Nephron progenitor cell (in vitro differentiated cells): ENCODE measurements around the gene MSL1.
A peak's percentile ranks its signal among the peaks of the same experiment; 100 is the strongest.

ENCODE experiments used
- DNase-seq: peaks from one replicate; pipeline ENCODE4 v3.0.0; 2021
- H3K27ac Mint-ChIP-seq: 2 replicates; pipeline ENCODE4 v1.8.0; 2021; ENCODE audit warnings: mild to moderate bottlenecking, moderate library complexity, mixed read lengths
- H3K27me3 Mint-ChIP-seq: 2 replicates; pipeline ENCODE4 v1.8.0; 2021; ENCODE audit warnings: mild to moderate bottlenecking, low read depth, mixed read lengths; ENCODE audit not compliant: poor library complexity
- H3K36me3 Mint-ChIP-seq: 2 replicates; pipeline ENCODE4 v1.8.0; 2021; ENCODE audit warnings: low read depth, mixed read lengths
- H3K4me1 Mint-ChIP-seq: 2 replicates; pipeline ENCODE4 v1.8.0; 2021; ENCODE audit warnings: mixed read lengths
- H3K4me3 Mint-ChIP-seq: 2 replicates; pipeline ENCODE4 v1.8.0; 2021; ENCODE audit warnings: mild to moderate bottlenecking, moderate library complexity, mixed read lengths
- H3K9me3 Mint-ChIP-seq: 2 replicates; pipeline ENCODE4 v1.8.0; 2021; ENCODE audit warnings: mild to moderate bottlenecking, moderate library complexity, mixed read lengths
- TF ChIP-seq, protein P1 (sequence below): fragments of 200-600 bp; sonication (generic); IDR thresholded peaks from 2 replicates; pipeline ENCODE4 v1.5.0; 2021; ENCODE audit warnings: antibody characterized with exemption

Gene MSL1, protein sequence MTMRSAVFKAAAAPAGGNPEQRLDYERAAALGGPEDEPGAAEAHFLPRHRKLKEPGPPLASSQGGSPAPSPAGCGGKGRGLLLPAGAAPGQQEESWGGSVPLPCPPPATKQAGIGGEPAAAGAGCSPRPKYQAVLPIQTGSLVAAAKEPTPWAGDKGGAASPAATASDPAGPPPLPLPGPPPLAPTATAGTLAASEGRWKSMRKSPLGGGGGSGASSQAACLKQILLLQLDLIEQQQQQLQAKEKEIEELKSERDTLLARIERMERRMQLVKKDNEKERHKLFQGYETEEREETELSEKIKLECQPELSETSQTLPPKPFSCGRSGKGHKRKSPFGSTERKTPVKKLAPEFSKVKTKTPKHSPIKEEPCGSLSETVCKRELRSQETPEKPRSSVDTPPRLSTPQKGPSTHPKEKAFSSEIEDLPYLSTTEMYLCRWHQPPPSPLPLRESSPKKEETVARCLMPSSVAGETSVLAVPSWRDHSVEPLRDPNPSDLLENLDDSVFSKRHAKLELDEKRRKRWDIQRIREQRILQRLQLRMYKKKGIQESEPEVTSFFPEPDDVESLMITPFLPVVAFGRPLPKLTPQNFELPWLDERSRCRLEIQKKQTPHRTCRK

DNA sequence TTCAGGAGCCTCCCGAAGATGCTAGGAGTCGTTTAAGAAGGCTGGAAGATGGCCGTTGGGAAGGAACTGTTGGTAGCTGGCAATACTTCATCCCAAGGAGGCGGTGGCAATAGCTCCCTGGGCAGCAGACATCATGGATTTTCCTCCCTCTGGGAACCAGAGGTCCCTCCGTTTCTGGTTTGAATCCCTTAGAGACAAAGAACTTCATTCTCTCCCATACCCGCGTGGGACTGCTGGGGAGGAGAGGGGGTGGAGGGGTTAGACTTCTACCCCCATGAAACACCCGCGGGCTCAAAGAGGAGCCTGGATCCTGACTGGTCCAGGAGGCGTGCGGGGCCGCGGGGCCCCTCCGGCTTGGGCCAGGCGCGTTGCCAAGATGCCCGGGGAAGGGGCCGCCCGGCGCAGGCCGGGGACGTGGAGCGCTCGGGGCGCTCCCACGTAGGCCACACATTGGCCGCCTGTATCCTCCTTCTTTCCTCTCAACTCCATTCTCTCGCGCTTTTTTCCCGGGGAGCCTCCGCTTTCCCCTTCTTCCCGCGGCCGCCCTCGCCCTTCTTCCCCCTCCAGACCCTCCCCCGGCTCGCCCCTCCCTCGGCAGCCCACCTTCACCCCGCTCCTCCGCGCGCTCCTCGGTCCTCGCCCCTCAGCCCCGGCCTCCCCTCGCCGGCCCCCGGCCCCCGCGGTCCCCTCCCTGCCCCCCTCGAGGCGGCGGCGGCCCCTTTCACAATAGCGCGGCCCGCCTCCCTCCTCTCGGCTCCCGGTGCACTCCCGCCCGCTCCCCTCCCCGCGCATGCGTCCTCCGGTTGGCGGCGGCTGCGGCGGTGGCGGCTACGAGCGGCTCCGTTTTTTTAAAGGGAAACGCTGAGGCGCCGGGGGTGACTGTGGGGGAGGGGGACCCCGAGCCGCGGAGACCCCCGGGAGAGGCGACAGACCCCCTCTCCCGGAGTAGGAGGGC, at the start of gene MSL1:
TSS of gene MSL1 (plus strand) at position 791 of the 955 bp plus-strand sequence. CDS start 642 bp downstream, outside the sequence.
- H3K4me3 Mint-ChIP-seq: peak within 1 kb of the TSS; percentile 99
- peak within 1 kb of the TSS; percentile 98 for H3K27ac Mint-ChIP-seq
- DNase-seq: peak; percentile 92
- no peaks in the 10 kb centered on the region for H3K9me3 Mint-ChIP-seq
- TF ChIP-seq, protein P1, sequence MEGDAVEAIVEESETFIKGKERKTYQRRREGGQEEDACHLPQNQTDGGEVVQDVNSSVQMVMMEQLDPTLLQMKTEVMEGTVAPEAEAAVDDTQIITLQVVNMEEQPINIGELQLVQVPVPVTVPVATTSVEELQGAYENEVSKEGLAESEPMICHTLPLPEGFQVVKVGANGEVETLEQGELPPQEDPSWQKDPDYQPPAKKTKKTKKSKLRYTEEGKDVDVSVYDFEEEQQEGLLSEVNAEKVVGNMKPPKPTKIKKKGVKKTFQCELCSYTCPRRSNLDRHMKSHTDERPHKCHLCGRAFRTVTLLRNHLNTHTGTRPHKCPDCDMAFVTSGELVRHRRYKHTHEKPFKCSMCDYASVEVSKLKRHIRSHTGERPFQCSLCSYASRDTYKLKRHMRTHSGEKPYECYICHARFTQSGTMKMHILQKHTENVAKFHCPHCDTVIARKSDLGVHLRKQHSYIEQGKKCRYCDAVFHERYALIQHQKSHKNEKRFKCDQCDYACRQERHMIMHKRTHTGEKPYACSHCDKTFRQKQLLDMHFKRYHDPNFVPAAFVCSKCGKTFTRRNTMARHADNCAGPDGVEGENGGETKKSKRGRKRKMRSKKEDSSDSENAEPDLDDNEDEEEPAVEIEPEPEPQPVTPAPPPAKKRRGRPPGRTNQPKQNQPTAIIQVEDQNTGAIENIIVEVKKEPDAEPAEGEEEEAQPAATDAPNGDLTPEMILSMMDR: no peak
- H3K4me1 Mint-ChIP-seq: peaks cover 55% of the 10 kb centered on the region
- no peaks in the 10 kb centered on the region for H3K27me3 Mint-ChIP-seq
- peaks cover 21% of the 10 kb centered on the region for H3K36me3 Mint-ChIP-seq

DNA sequence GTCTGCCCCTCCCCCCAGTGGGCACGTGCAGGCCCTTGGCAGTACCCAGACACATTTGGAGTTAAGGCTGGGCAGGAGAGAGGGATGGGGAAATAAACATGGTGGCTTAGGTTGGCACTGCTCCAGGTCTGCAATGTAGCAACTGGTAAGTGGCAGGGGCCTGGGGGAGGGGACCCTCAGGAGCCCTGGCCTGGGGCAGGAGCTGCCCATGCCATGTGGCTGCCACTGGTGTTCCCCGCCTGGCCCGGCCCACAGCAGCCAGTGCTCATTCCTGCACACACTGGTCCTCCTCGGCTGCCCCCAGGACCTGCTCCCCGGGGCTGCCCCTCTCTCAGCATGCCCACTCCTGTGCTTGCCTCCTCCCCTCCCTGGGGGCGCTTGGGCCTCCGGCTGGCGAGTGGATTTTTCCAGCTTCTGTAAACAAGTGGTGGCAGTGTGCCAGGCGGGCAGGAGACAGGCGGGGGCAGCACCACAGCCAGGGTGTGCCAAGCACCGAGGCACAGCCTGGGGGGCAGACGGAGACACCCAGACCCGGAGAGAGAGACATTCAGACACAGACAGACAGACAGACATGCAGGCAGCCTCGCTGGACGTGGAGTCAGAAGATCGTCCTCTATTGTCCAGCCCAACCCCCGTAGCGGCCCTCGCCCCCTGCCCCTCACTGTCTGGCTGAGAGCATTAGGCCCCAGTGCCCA, 49.6 kb upstream of the MSL1 start:
- H3K4me3 Mint-ChIP-seq: no peak overlapping the region
- no peak overlapping the region for H3K27ac Mint-ChIP-seq
- peaks cover 63% of the 10 kb centered on the region for H3K4me1 Mint-ChIP-seq
- DNase-seq: no peak
- H3K9me3 Mint-ChIP-seq: no peaks in the 10 kb centered on the region
- no peaks in the 10 kb centered on the region for H3K27me3 Mint-ChIP-seq
- TF ChIP-seq, protein P1: no peak
- H3K36me3 Mint-ChIP-seq: no peaks in the 10 kb centered on the region

DNA sequence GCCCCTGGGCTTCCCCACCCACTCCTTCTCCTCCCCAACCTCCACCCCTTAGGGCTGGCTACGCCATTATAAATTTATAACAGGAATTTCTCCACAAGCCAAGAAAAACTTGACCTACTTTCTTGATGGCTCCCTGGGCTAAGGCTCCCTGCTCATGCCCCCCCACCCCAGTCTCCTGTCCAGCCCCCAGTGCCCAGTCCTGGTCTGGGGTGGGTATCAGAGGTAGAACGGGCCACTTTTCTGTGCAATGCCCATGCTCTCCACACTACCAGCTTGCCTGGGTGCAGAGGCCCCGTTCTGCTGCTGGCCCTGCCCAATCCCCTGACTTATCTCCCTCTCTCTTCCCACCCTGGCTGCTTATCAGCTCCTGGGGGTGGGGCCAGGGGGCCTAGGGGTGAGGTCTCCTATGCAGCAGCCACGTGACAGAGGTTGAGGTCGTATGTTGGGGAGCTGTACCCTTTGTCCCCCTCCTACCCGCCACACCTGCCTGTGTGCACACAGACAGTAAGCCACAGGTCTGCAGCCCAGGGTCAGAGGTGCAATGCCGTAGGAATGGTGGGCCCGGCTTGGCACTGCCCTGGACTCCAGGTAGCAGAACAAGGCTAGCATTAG, 48.9 kb upstream of the MSL1 start:
- no peak for DNase-seq
- H3K27me3 Mint-ChIP-seq: no peaks in the 10 kb centered on the region
- H3K27ac Mint-ChIP-seq: no peak overlapping the region
- peaks cover 57% of the 10 kb centered on the region for H3K4me1 Mint-ChIP-seq
- TF ChIP-seq, protein P1: no peak
- no peak overlapping the region for H3K4me3 Mint-ChIP-seq
- no peaks in the 10 kb centered on the region for H3K36me3 Mint-ChIP-seq
- H3K9me3 Mint-ChIP-seq: no peaks in the 10 kb centered on the region

DNA sequence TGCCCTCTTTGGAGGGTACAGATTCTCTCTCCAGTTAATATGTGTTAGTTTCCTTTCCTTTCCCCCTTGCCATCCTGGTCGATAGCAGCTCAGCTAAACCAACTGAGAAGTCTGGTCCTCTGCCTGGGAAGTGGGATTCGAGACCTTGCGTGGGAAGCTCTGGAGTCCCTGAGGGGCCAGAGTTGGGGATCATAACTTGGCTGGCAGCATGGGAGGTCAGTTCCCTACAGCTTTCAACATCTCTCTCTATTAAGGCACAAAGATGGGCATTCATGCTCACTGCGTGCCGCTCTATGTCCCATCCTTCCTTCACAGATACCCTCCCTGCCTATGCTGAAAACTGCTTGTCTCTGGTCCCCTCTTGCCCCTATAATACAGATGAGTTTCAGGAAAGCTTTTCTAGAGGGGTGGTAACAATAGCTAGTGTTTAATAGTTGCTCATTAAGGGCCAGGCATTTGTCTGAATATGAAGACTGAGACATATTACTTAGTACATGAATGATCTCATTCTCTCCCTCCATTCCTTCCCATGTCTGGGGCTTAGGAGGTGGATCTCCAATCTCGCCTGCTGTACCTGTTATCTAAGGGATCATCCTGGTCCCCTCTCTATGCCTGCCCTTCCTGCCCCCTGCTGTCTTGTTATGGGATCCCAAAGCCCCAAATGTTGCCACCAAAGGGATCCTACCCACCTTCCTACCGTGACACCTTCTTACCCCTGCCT, 48.2 kb upstream of the MSL1 start:
- Mint-ChIP-seq H3K4me3 (no peak overlapping the region), H3K4me1 (peaks cover 49% of the 10 kb centered on the region), H3K9me3 (no peaks in the 10 kb centered on the region), H3K27me3 (no peaks in the 10 kb centered on the region), H3K36me3 (no peaks in the 10 kb centered on the region), H3K27ac (peak overlapping the region; percentile 85)
- TF ChIP-seq, protein P1: no peak
- no peak for DNase-seq

DNA sequence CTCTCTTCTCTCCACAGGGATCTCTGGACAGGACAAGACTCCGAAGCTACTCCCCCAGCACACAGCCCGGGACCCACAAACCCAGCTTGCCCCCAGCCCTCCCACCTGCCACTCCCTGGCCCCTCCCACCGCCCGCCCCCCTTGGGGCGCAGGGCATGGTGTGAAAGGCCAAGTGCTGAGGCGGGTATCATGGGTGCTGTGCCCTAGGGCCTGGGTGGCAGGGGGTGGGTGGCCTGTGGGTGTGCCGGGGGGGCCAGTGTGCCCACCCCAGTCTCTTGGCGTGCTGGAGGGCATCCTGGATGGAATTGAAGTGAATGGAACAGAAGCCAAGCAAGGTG, 47.6 kb upstream of the MSL1 start:
- H3K9me3 Mint-ChIP-seq: no peaks in the 10 kb centered on the region
- H3K27ac Mint-ChIP-seq: no peak overlapping the region
- H3K27me3 Mint-ChIP-seq: no peaks in the 10 kb centered on the region

More for the DNA sequence above, 47.6 kb upstream of the MSL1 start:
- DNase-seq: no peak
- Mint-ChIP-seq H3K36me3 (no peaks in the 10 kb centered on the region), H3K4me1 (peaks cover 48% of the 10 kb centered on the region), H3K4me3 (no peak overlapping the region)
- TF ChIP-seq, protein P1: no peak
